GM21825 (cell line): ENCODE data around the gene SRGAP3.

Source experiments
- ATAC-seq: cut with Tn5 transposase; IDR thresholded peaks from one replicate; pipeline ENCODE4 v1.9.1; 2021; ENCODE audit warnings: mild to moderate bottlenecking, moderate library complexity; ENCODE audit not compliant: unreplicated experiment

The SRGAP3 gene

DNA sequence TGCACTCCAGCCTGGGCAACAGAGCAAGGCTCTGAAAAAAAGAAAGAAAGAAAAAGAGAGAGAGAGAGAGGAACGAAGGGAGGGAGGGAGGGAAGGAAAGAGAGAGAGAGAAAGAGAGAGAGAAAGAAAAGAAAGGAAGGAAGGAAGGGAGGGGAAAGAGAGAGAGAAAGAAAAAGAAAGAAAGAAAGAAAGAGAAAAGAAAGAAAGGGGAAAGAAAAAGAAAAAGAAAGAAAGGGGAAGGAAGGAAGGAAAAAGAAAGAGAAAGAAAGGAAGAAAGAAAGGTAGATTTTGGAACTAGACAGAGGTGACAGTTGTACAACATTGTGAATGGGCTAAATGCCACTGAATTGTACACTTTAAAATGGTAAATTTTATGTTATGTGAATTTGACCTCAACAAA, 5.3 kb upstream of the SRGAP3 start:
- ATAC-seq, result no peak

DNA sequence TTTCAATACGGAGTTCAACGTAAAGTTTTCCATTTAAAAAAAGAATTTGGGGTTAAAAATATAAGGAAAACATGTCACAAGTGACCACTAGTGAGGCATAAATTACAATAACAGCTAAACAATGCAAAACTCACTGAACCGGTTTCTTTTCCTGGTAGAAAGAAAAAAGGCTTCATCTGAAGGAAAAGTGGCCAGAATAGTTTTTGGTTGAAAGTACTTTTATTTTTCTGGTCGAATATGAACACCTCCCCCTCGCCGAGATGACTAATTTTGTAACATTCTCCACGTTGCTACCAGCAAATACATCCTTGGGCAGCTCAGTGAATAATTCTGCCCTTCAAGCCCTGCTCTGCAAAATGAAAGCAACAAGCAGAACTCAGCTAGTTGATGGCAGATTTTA, 3.9 kb upstream of the SRGAP3 start:
- ATAC-seq, result no peak

- no peak for ATAC-seq
Measured at GRCh38 chr3:9251055-9251786, 1.8 kb upstream of the SRGAP3 start.

- no peak for ATAC-seq
Measured at GRCh38 chr3:9250236-9250635, 790 bp upstream of the SRGAP3 start.

DNA sequence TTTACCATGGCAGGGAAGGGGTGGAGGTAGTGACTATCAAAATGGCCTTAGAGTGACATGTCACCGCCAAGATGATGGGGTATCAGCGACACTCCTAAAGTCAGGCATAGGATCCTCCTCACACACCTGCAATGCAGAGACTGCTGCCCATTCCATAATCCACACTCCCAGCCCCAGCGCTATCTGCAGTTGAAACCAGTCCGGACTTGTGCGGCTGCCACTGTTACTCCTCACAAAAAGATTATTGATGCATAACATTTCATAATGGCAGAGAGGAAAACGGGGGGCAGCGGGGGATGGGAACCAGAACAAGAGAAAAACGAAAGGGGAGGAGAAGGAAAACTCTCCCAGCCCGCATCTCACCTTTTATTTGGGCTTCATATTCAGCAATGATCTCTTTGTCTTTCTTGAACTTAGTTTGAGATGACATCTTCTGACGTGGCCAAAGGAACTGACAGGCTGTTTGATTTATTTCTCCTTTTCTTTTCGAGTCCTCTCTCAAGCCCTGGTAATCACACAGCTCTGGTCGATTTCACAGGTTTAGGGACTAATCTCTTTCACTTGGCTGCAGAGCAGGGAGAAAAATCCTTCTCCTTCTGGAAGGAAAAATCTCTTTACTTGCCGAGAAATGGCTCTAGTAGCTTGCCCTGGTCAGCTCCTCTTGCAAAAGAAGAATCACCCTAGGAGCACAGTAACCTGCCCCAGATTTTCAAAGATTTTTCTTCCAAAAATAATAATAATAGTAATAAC, 749 bp downstream of the SRGAP3 start:
- no peak for ATAC-seq

GRCh38 chr3:9247941-9248521, 1.4 kb downstream of the SRGAP3 start:
- no peak for ATAC-seq

DNA sequence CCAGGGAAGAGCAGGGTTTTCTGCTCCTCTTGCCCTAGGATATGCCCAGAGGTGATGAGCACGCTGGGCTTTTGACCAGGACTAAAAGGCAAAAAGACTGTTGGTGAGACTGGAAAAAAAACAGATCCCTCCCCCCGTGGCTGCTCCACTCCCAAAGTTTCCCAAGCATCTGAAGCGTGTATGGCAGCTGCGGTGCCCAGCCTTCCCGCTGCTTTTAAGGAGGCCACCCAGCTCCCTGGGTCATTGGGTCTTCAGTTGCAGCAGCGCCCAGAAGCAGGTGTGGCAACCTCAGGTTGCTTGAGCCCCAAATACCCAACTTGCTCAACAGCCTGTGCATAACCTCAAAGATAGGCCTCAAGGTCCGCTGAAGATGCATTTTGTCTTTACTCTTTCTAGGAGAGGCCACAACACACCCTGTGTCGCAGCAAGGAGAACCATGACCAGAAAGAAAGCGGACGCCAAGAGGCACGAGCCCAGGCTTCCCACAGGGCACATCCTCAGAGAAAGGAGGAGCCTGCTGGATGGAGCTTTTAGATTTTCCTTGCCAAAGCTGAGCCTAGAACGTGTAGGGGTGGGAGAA, 2.0 kb downstream of the SRGAP3 start:
- ATAC-seq, result no peak

GRCh38 chr3:9246189-9246588, 3.3 kb downstream of the SRGAP3 start:
- no peak for ATAC-seq

DNA sequence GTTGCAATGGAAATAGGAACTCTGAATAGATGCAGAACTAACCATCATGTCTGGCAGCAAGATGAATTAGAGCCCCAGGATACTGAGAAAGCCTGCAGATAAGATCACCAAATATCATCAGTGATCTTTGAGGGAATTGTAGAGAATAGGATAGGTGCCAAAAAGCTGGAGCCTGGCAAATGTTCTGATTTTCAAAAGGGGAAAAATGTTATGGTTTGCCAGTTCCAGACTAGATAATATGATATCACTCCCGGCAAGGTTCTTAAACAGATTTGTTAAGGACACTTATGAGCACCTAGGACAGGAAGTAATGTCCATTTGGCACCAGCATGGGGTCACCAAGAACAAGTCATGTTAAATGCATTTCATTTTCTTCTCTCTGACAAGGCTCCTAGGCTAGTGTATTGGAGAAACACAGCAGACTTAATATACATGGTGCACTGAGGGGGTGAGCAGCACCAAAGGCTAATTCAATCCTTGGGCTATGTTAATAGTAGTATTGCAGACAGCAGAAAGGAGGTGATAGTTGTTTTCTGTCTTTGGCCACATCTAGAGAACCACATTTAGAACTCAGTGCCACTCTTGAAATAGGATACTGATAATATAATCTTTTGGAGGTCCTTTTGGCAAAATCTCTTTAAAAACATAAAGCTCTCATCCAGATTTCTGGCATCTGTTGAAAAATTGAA, 4.8 kb downstream of the SRGAP3 start:
- no peak for ATAC-seq

DNA sequence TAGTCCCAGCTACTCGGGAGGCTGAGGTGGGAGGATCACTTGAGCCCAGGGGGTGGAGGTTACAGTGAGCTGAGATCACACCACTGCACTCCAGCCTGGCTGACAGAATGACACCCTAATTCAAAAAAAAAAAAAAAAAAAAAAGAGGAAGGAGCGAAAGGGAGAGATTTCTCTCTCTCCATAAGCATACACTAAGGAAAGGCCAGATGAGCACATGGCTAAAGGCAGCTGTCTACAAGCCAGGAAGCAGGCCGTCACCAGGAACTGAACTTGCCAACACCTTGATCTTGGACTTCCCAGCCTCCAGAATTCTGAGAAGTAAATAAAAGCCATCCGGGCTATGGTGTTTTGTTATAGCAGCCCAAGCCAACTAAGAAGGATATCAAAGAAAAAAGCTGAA, 7.5 kb downstream of the SRGAP3 start:
- no peak for ATAC-seq

DNA sequence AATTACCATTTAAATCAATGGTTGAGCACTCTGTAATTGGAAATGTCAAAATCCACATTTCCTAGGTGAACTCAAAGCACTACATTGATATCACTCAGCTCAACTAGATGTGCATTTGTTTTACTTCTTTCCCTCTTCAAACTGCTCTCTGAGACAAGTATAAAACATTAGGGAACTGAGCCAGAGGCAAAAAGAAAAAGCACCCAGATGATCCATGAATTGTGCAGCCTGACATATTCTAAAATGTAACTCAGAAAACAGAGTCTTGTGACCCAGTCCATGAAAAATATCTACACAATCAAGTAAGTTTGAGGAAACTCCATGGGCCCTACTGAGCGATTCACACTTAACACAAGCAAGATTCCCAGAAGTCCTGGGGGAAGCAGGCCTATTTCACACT, 9.8 kb downstream of the SRGAP3 start:
- ATAC-seq, result no peak

- no peak for ATAC-seq
Measured at GRCh38 chr3:9238721-9239295, 10.6 kb downstream of the SRGAP3 start.

DNA sequence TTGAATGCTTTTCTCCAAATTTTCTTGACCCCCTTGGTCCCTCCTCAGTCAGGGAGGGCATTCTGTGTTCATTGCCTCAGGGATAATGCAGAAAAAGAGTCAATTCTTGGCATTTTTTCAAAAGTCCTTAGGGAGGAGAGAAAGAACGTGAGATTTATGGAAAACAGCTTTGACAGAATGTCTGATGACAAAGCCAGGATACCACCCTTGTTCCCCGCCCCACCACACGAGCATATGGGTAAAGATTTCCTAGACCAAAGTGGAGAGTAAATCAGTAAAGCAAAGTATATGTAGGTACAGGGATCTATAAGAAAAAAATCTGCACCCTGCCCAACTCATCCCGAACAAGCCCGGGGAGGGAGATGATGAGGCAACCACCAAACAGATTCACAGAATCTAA, 11.2 kb downstream of the SRGAP3 start:
- ATAC-seq, result no peak

DNA sequence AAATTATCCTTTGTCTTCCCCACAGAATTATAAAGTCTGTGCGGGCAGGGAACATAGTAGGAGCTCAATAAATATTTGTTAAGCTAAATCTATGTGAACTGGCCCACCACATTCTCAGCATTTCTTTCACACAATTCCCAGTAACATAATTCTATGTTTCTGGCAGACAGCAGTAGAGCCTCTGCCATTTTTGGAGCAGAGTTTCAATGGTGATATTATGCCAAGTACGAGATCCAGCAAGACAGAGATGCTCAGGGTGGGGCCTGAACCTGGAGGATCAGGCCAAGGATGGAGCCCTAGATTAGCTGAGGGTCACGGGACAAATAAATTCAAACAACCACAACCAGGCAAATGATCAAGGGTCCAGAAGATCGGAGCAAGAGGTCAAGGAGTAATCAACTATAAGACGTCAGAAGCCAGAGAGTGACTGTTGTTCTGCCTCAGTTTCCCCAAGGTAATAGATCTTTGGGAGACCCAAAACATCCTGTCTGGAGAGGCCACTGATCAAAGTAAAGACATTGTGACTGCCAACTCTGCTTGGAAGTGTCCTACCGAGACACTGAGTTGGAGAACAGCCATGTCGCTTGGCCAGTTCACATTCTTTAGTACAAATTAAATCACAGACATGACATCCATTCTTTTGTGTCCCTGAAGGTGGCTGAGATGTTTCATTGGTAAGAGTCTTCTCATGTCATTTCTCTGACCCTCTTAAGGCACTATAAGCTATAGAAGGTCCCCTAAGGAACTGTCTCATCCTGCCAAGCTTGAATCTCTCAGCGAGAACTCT, 15.4 kb downstream of the SRGAP3 start:
- no peak for ATAC-seq

DNA sequence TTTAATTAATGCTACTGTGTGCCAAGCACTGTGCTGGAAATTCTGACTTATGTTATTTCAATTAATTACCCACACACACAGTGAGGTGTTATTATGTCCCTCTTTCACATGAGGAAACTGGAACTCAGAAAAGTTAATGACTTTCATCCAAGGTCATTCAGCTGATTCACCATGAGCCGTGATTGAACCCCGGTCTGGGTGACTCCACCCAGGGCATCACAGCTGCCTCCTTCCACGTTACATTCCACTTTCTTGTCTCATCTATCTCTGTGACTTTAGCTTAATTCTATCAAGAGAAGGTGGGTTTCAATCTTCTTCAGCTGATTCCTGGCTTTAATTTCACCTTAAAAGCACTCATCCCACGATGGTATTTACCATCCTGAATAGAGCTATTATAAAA, 16.3 kb downstream of the SRGAP3 start:
- no peak for ATAC-seq

- no peak for ATAC-seq
Measured at GRCh38 chr3:9231937-9232336, 17.5 kb downstream of the SRGAP3 start.

GRCh38 chr3:9231471-9231870, 18.0 kb downstream of the SRGAP3 start:
- ATAC-seq, result no peak

GRCh38 chr3:9231006-9231405, 18.4 kb downstream of the SRGAP3 start:
- no peak for ATAC-seq

DNA sequence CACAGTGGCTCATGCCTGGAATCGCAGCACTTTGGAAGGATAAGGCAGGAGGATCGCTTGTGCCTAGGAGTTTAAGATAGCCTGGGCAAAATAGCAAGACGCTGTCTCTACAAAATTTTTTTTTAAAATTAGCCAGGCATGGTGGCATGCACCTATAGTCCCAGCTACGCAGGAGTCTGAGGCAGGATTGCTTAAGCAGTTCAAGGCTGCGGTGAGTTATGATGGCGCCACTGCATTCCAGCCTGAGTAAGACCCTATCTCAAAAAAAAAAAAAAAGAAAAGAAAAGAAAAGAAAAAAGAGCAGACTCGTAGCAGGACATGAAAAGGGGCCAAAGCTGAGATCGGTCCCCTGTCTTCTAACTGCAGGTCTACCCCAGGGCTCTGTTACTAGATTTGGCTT, 18.9 kb downstream of the SRGAP3 start:
- no peak for ATAC-seq

DNA sequence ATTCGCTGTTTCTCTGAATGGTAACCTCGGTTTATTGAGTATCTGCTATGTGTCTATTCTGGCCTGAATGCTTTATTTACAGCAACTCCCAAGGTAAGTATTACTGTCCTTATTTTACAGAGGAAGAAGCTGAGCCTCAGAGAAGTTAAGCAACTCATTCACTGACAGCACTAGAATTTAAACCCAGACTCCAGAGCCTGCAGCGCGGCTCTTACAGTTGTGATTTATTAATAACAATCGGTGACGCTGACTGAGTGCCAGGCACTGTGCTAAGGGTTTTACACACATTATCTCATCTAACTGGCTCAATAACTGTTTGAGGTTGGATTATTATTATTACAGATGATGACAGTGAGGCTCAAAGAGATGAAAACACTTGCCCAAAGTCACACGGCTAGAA, 19.6 kb downstream of the SRGAP3 start:
- ATAC-seq, result no peak
